DND-41 (cell line): ENCODE data around the gene UFD1.

ENCODE experiments used
- EZH2 ChIP-seq: IDR thresholded peaks from 3 replicates; pipeline ENCODE4 v1.6.1; 2012; ENCODE audit warnings: borderline replicate concordance, low read depth, mild to moderate bottlenecking, moderate library complexity, low read length, inconsistent platforms; ENCODE audit not compliant: severe bottlenecking
- TF ChIP-seq, protein P1 (sequence below): IDR thresholded peaks from 2 replicates; pipeline ENCODE4 v1.5.1; 2012; ENCODE audit warnings: borderline replicate concordance, low read length, moderate library complexity, mild to moderate bottlenecking; ENCODE audit not compliant: poor library complexity, severe bottlenecking; ENCODE audit errors: extremely low read depth

DNA sequence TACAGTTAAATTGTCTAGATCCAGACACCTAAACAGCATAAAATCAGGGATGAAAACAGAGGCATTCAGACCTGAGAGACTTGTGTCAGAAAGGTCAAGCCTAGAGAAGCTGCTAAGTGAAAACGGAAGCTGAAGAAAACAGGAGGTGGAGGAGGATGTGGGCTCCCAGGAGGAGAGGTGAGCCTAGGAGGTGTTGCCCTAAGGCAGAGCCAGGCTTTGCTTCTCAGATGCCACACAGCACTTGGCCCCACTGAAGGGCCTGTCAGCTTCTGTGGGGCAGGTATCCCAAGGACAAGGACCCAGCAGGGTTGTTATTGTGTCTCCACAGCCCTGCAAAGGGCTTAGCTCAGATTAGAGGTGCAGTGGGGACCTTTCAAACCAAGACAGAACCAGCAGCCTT is 14.4 kb downstream of the UFD1 start:
- TF ChIP-seq, protein P1, sequence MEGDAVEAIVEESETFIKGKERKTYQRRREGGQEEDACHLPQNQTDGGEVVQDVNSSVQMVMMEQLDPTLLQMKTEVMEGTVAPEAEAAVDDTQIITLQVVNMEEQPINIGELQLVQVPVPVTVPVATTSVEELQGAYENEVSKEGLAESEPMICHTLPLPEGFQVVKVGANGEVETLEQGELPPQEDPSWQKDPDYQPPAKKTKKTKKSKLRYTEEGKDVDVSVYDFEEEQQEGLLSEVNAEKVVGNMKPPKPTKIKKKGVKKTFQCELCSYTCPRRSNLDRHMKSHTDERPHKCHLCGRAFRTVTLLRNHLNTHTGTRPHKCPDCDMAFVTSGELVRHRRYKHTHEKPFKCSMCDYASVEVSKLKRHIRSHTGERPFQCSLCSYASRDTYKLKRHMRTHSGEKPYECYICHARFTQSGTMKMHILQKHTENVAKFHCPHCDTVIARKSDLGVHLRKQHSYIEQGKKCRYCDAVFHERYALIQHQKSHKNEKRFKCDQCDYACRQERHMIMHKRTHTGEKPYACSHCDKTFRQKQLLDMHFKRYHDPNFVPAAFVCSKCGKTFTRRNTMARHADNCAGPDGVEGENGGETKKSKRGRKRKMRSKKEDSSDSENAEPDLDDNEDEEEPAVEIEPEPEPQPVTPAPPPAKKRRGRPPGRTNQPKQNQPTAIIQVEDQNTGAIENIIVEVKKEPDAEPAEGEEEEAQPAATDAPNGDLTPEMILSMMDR: no peak
- no peak for TF ChIP-seq EZH2
